Naive thymus-derived CD8-positive, alpha-beta T cell (primary cell): Measurements from ENCODE around the gene NUDT15. TPM values are rescaled to one million over a fixed set of nuclear protein-coding genes. Genes with fewer than 3 reads are reported as not detected.
"Not testable (repeated sequence)": the region's sequence is repeated elsewhere in the genome, so short reads cannot be mapped to it uniquely, and the experiment has no call there.

Experiments
- ATAC-seq, 2 donors: fragments of 150-1000 bp; cut with Tn5 transposase in 1 of 2; sonication (Bioruptor Pico), chemical (Tn5 transposase) in 1 of 2; 1 replicate in 1 of 2; 2 replicates in 1 of 2; pipeline ENCODE4 v1.10.0; 2021; ENCODE audit warnings: mild to moderate bottlenecking in 2 of 2, moderate library complexity in 2 of 2
- POLR2A ChIA-PET: fragments of 350-600 bp; sonication (Branson Sonifier 250); formaldehyde crosslinking; loops from one replicate; lab custom pipeline; 2021; ENCODE audit warnings: antibody characterized with exemption; lab: Charles Lee
- DNase-seq, 10 donors: peaks; one replicate each; pipeline versions ENCODE4 v3.0.0 to v3.0.0-alpha.2; 2020 to 2022
- H3K27ac Mint-ChIP-seq, 10 donors: one replicate each; pipeline ENCODE4 v1.8.0; 2020 to 2022; ENCODE audit warnings: mild to moderate bottlenecking in 10 of 10, mixed read lengths in 10 of 10, moderate library complexity in 4 of 10, inconsistent platforms in 1 of 10
- H3K27me3 Mint-ChIP-seq, 5 donors: one replicate each; pipeline ENCODE4 v1.8.0; 2021 to 2022; ENCODE audit warnings: mixed read lengths in 5 of 5
- H3K36me3 Mint-ChIP-seq, 3 donors: one replicate each; pipeline ENCODE4 v1.8.0; 2020 to 2022; ENCODE audit warnings: mixed read lengths in 3 of 3, mild to moderate bottlenecking in 2 of 3, inconsistent platforms in 1 of 3
- H3K4me1 Mint-ChIP-seq, 4 donors: one replicate each; pipeline ENCODE4 v1.8.0; 2021 to 2022; ENCODE audit warnings: mixed read lengths in 4 of 4
- H3K4me3 Mint-ChIP-seq, 10 donors: one replicate each; pipeline ENCODE4 v1.8.0; 2020 to 2022; ENCODE audit warnings: mild to moderate bottlenecking in 10 of 10, mixed read lengths in 10 of 10, moderate library complexity in 6 of 10, inconsistent platforms in 1 of 10
- H3K9me3 Mint-ChIP-seq, 9 donors: one replicate each; pipeline ENCODE4 v1.8.0; 2020 to 2022; ENCODE audit warnings: mixed read lengths in 9 of 9, mild to moderate bottlenecking in 3 of 9, inconsistent platforms in 1 of 9, moderate library complexity in 1 of 9
- polyA plus RNA-seq, 3 donors: library from polyadenylated mRNA; unstranded; fragments of 300-500 nt; fragmentation: Illumina TruSeq; gene quantifications; one replicate each; pipeline ENCODE4 v1.2.3, GENCODE V29; 2021
- total RNA-seq, 8 experiments: library from RNA in 2 of 8; stranded (reverse) in 2 of 8; gene quantifications; one replicate each; pipeline ENCODE4 v1.2.3 and lab custom pipeline; 2021 to 2026

The NUDT15 gene
- 1 to 10 TPM; 4.9 to 5.6 TPM for total RNA-seq
- polyA plus RNA-seq = 1 to 10 TPM; 7.0 to 8.5 (median 7.3) TPM
- total RNA-seq (lab: John Stamatoyannopoulos, UW) = 10.0 to 30.1 (median 23.6) reads per million in 6 experiments

- POLR2A ChIA-PET = interaction anchor here (0.7 to 2.6 kb wide), 11 partner anchors 15 to 1899 kb away, joined by 3 to 24 read pairs (median 4); partner anchors contain the start of genes CAB39L, FNDC3A, ITM2B and MED4
- Mint-ChIP-seq H3K4me1 (peaks cover 15 to 40% (median 26%) of the 10 kb centered on the region in 4 donors), H3K27me3 (no peaks in the 10 kb centered on the region), H3K36me3 (peaks cover 0 to 30% (median 10%) of the 10 kb centered on the region in 3 donors), H3K27ac (peak within 1 kb of the TSS; percentile 94 to 100 (median 98)), H3K4me3 (peak within 1 kb of the TSS; percentile 85 to 96 (median 93)), H3K9me3 (no peaks in the 10 kb centered on the region)
- DNase-seq = peak; percentile 94 to 98 (median 96)
- ATAC-seq = peak; percentile 89 to 90
Observed at GRCh38 chr13:48037346-48038173, at the start of gene NUDT15. Gene NUDT15 (plus strand): TSS chr13:48037726. CDS start chr13:48037747, 21 bp downstream.

- Mint-ChIP-seq H3K9me3 (no peaks in the 10 kb centered on the region), H3K4me3 (no peak overlapping the region), H3K27me3 (no peaks in the 10 kb centered on the region), H3K4me1 (peaks cover 3 to 16% (median 10%) of the 10 kb centered on the region in 4 donors), H3K36me3 (peaks cover 5 to 86% (median 38%) of the 10 kb centered on the region in 3 donors), H3K27ac (no peak overlapping the region)
- no peak for ATAC-seq
- DNase-seq = no peak
- POLR2A ChIA-PET = no interaction called here
Observed at GRCh38 chr13:47990427-47990826, 47.1 kb upstream of the NUDT15 start.

GRCh38 chr13:47990920-47991466, 46.5 kb upstream of the NUDT15 start:
- ATAC-seq = no peak
- Mint-ChIP-seq H3K4me1 (peaks cover 3 to 16% (median 10%) of the 10 kb centered on the region in 4 donors), H3K4me3 (no peak overlapping the region), H3K27ac (peak overlapping the region in 3 of 10 donors; percentile 22 to 56 (median 27)), H3K36me3 (peaks cover 5 to 83% (median 32%) of the 10 kb centered on the region in 3 donors), H3K9me3 (no peaks in the 10 kb centered on the region), H3K27me3 (no peaks in the 10 kb centered on the region)
- no peak for DNase-seq
- POLR2A ChIA-PET = no interaction called here

GRCh38 chr13:47991859-47992258, 45.7 kb upstream of the NUDT15 start:
- H3K4me3 Mint-ChIP-seq = no peak overlapping the region
- no peak for ATAC-seq
- H3K36me3 Mint-ChIP-seq = peaks cover 5 to 82% (median 23%) of the 10 kb centered on the region in 3 donors
- H3K4me1 Mint-ChIP-seq = peaks cover 4 to 19% (median 11%) of the 10 kb centered on the region in 4 donors
- H3K27me3 Mint-ChIP-seq = no peaks in the 10 kb centered on the region
- POLR2A ChIA-PET = no interaction called here
- no peak for DNase-seq
- H3K27ac Mint-ChIP-seq = peak overlapping the region in 1 of 10 donors; percentile 7
- no peaks in the 10 kb centered on the region for H3K9me3 Mint-ChIP-seq

GRCh38 chr13:47997384-47997783, 40.1 kb upstream of the NUDT15 start:
- no peaks in the 10 kb centered on the region for H3K9me3 Mint-ChIP-seq

GRCh38 chr13:47999973-48000372, 37.6 kb upstream of the NUDT15 start:
- H3K36me3 Mint-ChIP-seq = peaks cover 0 to 25% (median 0%) of the 10 kb centered on the region in 3 donors
- peak overlapping the region in 5 of 10 donors; percentile 80 to 95 (median 92) for H3K27ac Mint-ChIP-seq
- ATAC-seq (no peak), DNase-seq (no peak)
- POLR2A ChIA-PET = interaction anchor here (2.5 kb wide), 1 partner anchor 38 kb away, joined by 7 read pairs; the partner anchor contains the start of gene NUDT15
- peak overlapping the region; percentile 89 to 98 (median 96) for H3K4me3 Mint-ChIP-seq
- peaks cover 14 to 48% (median 38%) of the 10 kb centered on the region in 4 donors for H3K4me1 Mint-ChIP-seq
- H3K9me3 Mint-ChIP-seq = no peaks in the 10 kb centered on the region
- H3K27me3 Mint-ChIP-seq = no peaks in the 10 kb centered on the region

More at GRCh38 chr13:47997384-47997783, 40.1 kb upstream of the NUDT15 start:
- peak overlapping the region in 1 of 10 donors; percentile 0 for H3K4me3 Mint-ChIP-seq
- no peak for ATAC-seq
- POLR2A ChIA-PET = no interaction called here
- DNase-seq = no peak
- peaks cover 5 to 47% (median 13%) of the 10 kb centered on the region in 3 donors for H3K36me3 Mint-ChIP-seq
- H3K27ac Mint-ChIP-seq = peak overlapping the region in 2 of 10 donors; percentile 0 to 1
- H3K27me3 Mint-ChIP-seq = no peaks in the 10 kb centered on the region
- H3K4me1 Mint-ChIP-seq = peaks cover 16 to 48% (median 42%) of the 10 kb centered on the region in 4 donors

GRCh38 chr13:48000559-48001113, 36.9 kb upstream of the NUDT15 start:
- Mint-ChIP-seq H3K9me3 (no peaks in the 10 kb centered on the region), H3K4me3 (peak overlapping the region; percentile 89 to 98 (median 96)), H3K36me3 (peaks cover 0 to 20% (median 0%) of the 10 kb centered on the region in 3 donors), H3K27me3 (no peaks in the 10 kb centered on the region), H3K4me1 (peaks cover 14 to 48% (median 38%) of the 10 kb centered on the region in 4 donors), H3K27ac (peak overlapping the region; percentile 77 to 95 (median 92))
- ATAC-seq (peak; percentile 47 to 58), DNase-seq (peak in 3 of 10 donors; percentile 1 to 20 (median 9))
- POLR2A ChIA-PET = interaction anchor here (2.5 kb wide), 1 partner anchor 37 kb away, joined by 7 read pairs; the partner anchor contains the start of gene NUDT15

- peak; percentile 78 to 90 (median 85) for DNase-seq
- H3K4me1 Mint-ChIP-seq = peaks cover 14 to 48% (median 38%) of the 10 kb centered on the region in 4 donors
- POLR2A ChIA-PET = interaction anchor here (0.6 to 2.5 kb wide), 2 partner anchors 36 to 883 kb away, joined by 3 to 7 read pairs; partner anchors contain the start of gene NUDT15
- peak within 1 kb of the TSS; percentile 89 to 98 (median 96) for H3K4me3 Mint-ChIP-seq
- no peaks in the 10 kb centered on the region for H3K27me3 Mint-ChIP-seq
- H3K36me3 Mint-ChIP-seq = peaks cover 0 to 15% (median 0%) of the 10 kb centered on the region in 3 donors
- H3K27ac Mint-ChIP-seq = peak within 1 kb of the TSS; percentile 80 to 95 (median 92)
- no peaks in the 10 kb centered on the region for H3K9me3 Mint-ChIP-seq
- ATAC-seq = peak; percentile 99
Observed at GRCh38 chr13:48001114-48001881, 36.2 kb upstream of the NUDT15 start, which contains the start of gene SUCLA2. Gene SUCLA2 (minus strand): TSS chr13:48001273. CDS start chr13:48001269, 4 bp downstream.

- ATAC-seq, H3K27me3 Mint-ChIP-seq, H3K36me3 Mint-ChIP-seq, DNase-seq, H3K9me3 Mint-ChIP-seq: not testable (repeated sequence)
- POLR2A ChIA-PET = interaction anchor here (0.6 to 2.5 kb wide), 2 partner anchors 36 to 883 kb away, joined by 3 to 7 read pairs; partner anchors contain the start of gene NUDT15
- Mint-ChIP-seq H3K4me1 (peaks cover 14 to 47% (median 35%) of the 10 kb centered on the region in 4 donors), H3K4me3 (peak overlapping the region; percentile 89 to 98 (median 96)), H3K27ac (peak overlapping the region; percentile 31 to 95 (median 90))
Observed at GRCh38 chr13:48001999-48002398, 35.5 kb upstream of the NUDT15 start.

GRCh38 chr13:48004201-48004600, 33.3 kb upstream of the NUDT15 start:
- ATAC-seq = no peak

GRCh38 chr13:48006396-48006795, 31.1 kb upstream of the NUDT15 start:
- Mint-ChIP-seq H3K27me3 (no peaks in the 10 kb centered on the region), H3K9me3 (no peaks in the 10 kb centered on the region), H3K4me3 (no peak overlapping the region), H3K27ac (no peak overlapping the region), H3K4me1 (peaks cover 5 to 13% (median 5%) of the 10 kb centered on the region in 4 donors), H3K36me3 (peaks cover 4 to 13% (median 8%) of the 10 kb centered on the region in 3 donors)
- ATAC-seq (no peak), DNase-seq (no peak)
- POLR2A ChIA-PET = interaction anchor here (0.7 kb wide), 2 partner anchors 45 to 308 kb away, joined by 3 read pairs; no protein-coding TSS in a partner anchor

More at GRCh38 chr13:48004201-48004600, 33.3 kb upstream of the NUDT15 start:
- H3K36me3 Mint-ChIP-seq = peaks cover 0 to 8% (median 5%) of the 10 kb centered on the region in 3 donors
- H3K4me1 Mint-ChIP-seq = peaks cover 13 to 27% (median 21%) of the 10 kb centered on the region in 4 donors
- DNase-seq = no peak
- no peak overlapping the region for H3K4me3 Mint-ChIP-seq
- no peak overlapping the region for H3K27ac Mint-ChIP-seq
- POLR2A ChIA-PET = no interaction called here
- no peaks in the 10 kb centered on the region for H3K9me3 Mint-ChIP-seq
- no peaks in the 10 kb centered on the region for H3K27me3 Mint-ChIP-seq
